Measurements from ENCODE around the gene NEIL3.

DNA sequence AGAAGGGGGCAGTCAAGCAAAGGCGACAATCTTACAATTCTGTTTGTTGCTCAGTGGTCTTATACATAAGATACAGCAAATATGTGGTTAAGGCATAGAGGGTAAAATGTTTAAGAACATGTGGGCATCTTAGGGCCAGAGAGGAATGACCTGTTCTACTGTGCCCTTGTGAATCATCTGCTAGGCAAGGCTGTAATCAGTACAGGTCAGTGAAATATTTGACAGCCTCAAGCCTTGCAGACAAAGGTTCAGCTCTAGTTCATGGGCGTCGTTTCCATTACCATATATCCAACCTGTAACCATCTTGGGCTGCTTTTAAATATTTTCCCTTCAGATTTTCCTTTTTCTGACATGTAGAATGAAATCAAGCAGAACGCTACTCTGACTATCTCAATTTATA is 95.3 kb downstream of the NEIL3 start:
- TF ChIP-seq, protein P1, sequence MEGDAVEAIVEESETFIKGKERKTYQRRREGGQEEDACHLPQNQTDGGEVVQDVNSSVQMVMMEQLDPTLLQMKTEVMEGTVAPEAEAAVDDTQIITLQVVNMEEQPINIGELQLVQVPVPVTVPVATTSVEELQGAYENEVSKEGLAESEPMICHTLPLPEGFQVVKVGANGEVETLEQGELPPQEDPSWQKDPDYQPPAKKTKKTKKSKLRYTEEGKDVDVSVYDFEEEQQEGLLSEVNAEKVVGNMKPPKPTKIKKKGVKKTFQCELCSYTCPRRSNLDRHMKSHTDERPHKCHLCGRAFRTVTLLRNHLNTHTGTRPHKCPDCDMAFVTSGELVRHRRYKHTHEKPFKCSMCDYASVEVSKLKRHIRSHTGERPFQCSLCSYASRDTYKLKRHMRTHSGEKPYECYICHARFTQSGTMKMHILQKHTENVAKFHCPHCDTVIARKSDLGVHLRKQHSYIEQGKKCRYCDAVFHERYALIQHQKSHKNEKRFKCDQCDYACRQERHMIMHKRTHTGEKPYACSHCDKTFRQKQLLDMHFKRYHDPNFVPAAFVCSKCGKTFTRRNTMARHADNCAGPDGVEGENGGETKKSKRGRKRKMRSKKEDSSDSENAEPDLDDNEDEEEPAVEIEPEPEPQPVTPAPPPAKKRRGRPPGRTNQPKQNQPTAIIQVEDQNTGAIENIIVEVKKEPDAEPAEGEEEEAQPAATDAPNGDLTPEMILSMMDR (IDR thresholded peaks at IDR 0.05) = no peak
- TF ChIP-seq POLR2A (IDR thresholded peaks at IDR 0.05) (no peak), POLR2AphosphoS5 (IDR thresholded peaks at IDR 0.05; ENCODE audit: insufficient read depth in 1 of 2, low read depth in 1 of 2) (no peak)
